Glomerular endothelial cell (primary cell): ENCODE data around the gene RELL2. TPM values are rescaled to one million over a fixed set of nuclear protein-coding genes. Genes with fewer than 3 reads are reported as not detected.

ENCODE experiments used
- DNase-seq: peaks from one replicate; pipeline ENCODE4 v3.0.0-alpha.2; 2011; ENCODE audit warnings: low read depth, low spot score; ENCODE audit errors: extremely low read depth
- total RNA-seq: library from RNA; depleted of rRNA; stranded (reverse); fragments of >200 nt; gene quantifications from 2 replicates; pipeline ENCODE4 v1.2.3, GENCODE V29; 2015

The RELL2 gene
- total RNA-seq, 1 donor from 2014 or later, result 8.5 TPM

DNA sequence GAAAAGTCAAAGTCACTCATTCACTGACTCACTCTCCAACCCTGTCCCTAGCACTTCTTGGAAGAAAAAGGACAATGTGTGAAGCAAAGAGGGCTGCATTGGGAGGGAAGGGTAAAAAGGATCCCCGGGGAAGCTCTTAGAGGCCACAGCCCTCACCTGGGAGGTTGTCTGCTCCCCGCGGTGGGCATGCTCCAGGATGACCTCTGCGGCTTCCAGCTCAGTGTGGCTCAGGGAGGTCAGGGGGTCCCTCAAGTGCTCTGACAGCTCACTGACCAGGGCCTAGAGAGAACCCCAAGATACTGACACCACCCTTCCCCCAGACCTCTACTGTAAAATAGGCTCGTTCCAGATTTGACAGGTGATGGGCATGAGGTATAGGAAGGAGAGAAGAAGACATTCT, 10.4 kb downstream of the RELL2 start:
- DNase-seq, result no peak

DNA sequence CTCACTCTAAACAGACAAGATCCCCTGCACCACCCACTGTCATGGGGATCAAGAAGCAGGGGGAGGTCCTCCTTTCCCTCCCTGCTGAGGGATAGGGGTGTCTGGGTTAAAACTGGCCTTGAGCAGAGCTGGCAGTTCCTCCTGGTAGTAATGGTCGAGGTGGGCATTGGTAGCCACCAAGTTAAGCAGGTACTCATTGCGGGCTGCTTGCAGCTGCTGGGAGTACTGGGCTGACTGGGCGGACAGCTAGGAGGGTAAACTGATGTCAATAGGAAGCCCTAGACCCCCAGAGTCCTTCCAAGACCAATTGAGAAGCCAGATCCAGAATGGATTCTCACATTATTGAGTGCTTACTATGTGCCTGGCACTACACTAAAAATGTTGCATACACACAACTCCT, 11.1 kb downstream of the RELL2 start:
- no peak for DNase-seq

DNA sequence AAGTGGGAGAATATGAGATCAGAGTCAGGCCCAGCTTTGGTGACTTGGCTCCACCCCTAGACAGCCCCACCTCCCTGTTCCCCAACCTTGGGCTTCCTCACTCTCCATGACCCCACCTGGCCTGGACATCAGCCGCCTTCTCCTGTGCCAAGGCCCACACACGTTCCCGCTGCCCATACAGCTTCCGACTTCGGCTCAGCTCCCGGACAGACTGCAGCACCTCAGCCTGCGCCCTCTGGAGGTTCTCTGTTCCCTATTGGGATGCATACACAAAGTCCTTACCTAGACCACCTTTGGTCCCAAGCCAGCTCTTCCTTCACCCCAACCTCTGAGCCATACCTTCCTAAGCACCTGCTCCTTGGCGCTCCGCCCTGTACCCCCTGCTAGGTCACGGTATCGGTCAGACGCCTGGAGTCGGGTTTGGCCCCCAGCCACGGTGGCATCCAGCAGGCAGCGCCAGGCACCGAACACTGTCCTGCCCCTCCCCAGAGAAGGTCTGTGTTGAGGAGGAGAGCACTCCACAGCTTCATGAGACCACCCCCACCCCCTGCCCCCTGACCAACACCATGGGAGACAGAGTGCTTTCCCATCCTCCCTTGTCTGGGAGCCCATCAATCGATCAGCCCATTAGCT, 12.4 kb downstream of the RELL2 start:
- DNase-seq, result no peak

DNA sequence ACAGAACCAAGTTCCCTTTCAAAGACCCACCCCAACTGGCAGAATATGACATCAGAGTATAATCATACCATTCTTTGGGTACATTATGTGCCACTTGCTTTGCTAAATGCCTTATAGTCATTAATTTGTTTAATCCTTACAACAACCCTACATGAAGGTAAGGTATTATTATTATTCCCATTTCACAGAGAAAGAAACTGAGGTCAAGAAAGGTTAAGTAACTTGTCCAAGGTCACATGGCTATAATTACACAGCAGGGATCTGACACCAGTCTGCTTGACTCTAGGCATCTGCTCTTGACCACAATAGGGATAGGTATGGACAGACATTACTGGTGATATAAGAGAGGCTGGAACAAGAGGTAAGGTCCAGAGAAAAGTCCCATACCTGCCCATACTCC, 13.2 kb downstream of the RELL2 start:
- DNase-seq, result no peak

DNA sequence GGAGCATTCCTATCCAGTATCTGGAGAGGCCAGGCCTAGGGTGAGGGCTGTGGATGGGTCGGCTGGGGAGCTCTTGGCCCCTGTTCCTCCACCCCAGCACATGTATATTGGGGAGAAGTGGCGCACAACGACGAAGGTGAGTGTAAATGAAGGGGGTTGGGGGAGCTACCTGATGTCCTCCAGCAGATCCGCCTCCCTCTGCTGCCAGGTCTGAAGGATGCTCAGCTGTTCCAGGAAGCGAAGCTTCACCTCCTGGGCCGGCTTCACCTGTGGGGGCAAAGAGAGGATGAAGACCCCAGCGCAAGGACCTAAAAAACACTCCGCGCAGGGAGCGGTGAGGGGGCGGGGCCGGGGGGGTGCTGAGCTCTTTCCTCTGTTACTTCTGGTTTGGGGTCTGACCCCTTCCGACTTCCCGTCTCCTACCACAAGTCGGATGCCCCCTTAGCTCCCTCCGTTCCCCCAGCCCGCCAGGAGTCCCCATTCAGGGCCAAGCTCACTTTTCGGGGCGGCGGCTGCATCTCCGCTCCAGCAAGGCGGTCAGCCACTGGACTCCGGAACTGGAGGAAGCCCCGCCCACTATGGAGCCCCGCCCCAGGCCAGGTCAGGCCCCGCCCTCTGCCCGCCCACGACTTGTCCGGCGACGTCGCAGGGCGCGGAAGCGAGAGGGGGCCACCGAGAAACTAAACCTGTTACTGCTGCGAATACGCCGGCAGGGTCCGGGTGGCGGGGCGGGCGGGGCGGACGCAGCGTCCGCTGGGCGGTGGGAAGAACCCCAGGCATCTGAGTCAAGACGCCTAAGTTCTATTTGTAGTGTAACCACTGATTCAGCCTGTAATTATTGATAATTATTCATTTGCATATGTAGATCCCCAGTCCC, 14.3 kb downstream of the RELL2 start, which contains the start of gene FCHSD1:
Gene FCHSD1, minus strand, starts transcription at position 568 of the 877 bp plus-strand sequence. Its CDS starts 50 bp downstream, at position 518.
- no peak for DNase-seq

DNA sequence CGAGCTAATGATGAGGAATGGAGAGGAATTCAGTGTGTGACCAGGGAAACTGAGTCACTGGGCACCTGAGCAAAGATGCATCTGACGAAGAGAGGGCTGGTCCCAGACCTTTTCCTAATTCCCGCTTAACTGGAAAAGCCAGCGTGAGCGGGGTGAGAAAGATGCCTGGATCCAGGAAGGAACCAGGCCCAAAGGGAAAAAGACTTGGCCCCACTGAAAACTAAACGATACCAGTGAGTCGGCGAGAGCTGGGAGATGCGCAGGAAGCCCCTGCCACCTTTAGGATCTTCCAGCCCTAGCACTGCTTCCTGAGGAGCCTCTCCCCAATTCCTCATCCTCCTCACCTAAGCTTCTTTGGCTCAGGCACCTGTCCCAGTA, 14.9 kb downstream of the RELL2 start:
- DNase-seq, result no peak

DNA sequence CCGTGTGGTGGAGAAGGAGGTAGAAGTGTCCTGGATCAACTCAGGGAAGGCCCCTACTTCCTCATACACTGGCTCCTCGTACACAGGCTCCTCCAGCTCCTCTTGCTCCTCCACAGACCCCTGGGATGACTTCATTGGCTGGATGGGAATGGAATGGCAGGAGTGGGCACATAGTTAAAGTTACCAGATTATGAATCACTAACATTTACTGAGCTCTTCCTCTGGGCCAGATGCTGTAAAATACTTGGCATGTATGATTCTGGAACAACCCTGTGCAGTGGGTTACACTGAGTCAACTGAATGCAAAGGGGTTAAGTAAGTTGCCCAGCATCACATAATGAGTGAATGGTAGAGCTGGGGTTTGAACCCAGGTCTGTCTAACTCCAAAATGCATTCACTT, 17.5 kb downstream of the RELL2 start:
- no peak for DNase-seq

DNA sequence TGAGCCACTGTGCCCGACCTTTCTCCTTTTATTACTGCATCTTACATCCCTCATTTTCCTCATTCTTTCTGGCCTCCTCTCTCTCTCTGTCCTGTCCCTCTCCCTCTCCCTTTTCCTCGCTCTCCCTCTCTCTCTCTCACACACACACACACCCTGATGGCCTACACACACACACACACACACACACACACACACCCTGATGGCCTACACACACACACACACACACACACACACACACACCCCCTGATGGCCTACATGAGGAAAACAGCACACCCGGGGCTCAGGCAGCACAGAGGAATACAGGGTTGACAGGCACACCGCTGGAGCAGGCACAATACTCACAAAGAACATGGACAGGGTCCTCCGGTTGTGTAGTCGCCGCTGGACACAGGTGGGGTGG, 18.2 kb downstream of the RELL2 start:
- no peak for DNase-seq

- no peak for DNase-seq
These were observed 19.6 kb downstream of the RELL2 start for GRCh38 chr5:141656396-141656795.

GRCh38 chr5:141657404-141657803, 20.6 kb downstream of the RELL2 start:
- DNase-seq, result no peak

DNA sequence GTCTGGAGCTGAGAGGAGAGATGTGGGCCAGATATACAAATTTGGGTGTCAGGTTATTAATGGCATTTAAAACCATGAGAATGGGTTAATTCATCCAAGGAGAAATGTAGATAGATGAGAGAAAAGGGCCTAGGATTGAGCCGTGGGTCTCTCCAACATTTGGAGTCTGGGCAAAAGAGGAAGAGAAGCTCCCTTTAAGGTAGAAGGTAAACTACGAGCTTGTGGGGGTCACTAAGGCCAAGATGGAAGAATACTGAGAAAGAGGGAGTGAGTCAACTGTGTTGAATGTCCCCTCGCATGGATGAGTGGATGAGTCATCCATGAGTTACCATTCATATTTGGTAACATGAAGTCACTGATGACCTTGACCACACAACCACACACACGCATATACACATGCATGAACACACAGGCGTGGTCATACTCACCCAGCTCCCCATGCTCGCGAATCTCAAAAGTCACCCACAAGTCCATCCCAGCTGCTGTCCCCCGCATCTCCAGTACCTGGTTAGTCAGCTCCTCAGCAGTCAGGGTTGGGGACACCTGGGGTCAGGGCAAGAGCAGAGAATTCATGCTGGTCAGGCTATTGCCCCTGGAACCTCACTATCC, 21.2 kb downstream of the RELL2 start:
- DNase-seq, result no peak

DNA sequence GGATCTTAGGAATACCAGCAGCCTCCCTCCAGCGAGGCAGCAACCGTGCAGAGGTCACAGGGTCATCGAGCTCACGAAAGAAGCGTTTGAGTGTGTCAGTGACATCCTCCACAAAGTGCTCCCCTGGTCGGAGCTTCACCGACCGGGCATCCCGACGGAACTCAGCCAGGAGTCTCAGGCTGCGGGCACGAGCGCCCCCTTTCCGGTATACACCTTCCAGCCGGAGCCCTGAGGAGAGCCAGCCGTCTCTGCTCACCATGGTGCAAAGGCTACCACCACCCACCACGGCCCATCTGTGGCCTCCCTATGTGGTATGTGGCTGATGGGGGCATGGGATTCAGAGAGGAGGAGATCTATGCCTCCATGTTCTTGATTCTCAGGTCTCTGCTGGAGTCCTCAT, 25.2 kb downstream of the RELL2 start:
- DNase-seq, result no peak

GRCh38 chr5:141663506-141663905, 26.7 kb downstream of the RELL2 start:
- no peak for DNase-seq

GRCh38 chr5:141664733-141665461, 28.1 kb downstream of the RELL2 start:
- DNase-seq, result no peak

DNA sequence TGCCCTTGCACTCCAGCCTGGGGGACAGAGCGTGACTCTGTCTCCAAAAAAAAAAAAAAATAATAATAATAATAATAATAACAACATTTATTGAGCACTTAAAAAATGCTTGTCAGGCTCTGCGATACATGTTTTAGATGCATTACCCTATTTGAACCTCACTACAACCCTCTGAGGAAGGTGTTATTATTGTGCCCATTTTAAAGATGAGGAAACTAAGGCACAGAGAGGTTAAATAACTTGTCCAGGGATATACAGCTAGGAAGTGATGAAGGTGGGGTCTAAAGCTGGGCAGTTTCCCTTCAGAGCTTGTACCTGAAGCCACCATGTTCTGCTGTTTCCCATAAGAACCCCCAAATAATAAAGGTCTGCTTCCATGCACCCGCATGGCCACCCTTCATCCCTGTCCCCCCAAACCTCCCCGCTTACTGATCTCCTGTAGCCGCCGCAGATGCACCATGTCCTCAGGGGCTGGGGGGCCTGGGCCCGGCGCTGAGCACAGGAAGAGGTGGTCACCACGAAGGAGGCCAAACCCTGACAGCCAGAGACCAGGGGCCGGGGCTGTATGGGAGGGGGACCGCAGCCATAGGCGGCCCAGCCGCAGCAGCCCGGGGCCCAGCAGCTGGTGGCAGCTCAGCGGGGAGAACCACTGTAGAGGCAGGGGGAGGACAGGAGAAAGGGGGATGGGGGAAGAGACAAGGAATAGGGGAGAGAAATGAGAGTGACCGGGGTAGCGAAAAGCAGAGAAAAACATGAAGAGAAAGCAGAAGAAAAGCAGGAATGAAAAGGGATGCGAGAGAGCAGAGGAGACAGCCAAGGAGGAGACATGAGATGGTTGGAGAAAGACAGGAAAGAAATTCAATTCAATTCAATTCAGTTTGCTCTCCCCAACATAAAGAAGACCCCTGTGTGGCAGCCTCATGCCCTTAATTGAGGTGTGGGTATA, 29.5 kb downstream of the RELL2 start:
- no peak for DNase-seq

- DNase-seq, result no peak
These were observed 31.9 kb downstream of the RELL2 start for GRCh38 chr5:141668601-141669265.

DNA sequence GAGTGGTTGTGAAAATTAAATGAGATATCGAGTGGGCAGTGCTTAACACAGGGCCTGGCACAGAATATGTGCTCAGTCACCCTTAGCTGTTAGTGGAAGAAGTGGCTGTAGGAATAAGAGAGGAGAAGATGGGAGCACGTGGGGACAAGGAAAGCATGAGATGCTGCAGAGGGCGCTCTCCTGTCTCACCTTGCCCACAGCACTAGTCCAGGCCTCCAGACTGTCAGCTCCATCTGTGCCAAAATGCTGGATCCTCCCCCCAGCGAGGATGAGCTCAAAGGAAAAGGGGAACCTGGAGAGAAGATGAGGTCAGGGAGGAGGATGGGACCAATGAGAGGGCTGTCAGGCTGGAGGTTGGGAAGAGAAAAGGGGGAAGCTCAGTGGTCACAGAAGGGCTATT, 32.7 kb downstream of the RELL2 start:
- DNase-seq, result no peak

- DNase-seq, result no peak
These were observed 35.5 kb downstream of the RELL2 start for GRCh38 chr5:141672071-141672840.
